BE2C (cell line): Measurements from ENCODE around the gene COL11A2.

Experiments
- DNase-seq: peaks from one replicate; pipeline ENCODE4 v3.0.0-alpha.2; 2020
- H3K27me3 ChIP-seq: fragments of 250-450 bp; sonication (Bioruptor Pico); 2 replicates; pipeline ENCODE4 v1.5.1; 2020; ENCODE audit warnings: mild to moderate bottlenecking
- H3K36me3 ChIP-seq: fragments of 250-450 bp; sonication (Bioruptor Pico); 2 replicates; pipeline ENCODE4 v1.5.1; 2020; ENCODE audit warnings: mild to moderate bottlenecking
- H3K4me1 ChIP-seq: fragments of 250-450 bp; sonication (Bioruptor Pico); 2 replicates; pipeline ENCODE4 v1.5.1; 2020
- H3K4me3 ChIP-seq: 2 replicates; pipeline ENCODE4 v1.5.1; 2011; ENCODE audit warnings: low read depth, low read length
- H3K9me3 ChIP-seq: fragments of 250-450 bp; sonication (Bioruptor Pico); 2 replicates; pipeline ENCODE4 v1.5.1; 2020
- TF ChIP-seq, protein P1 (sequence below): IDR thresholded peaks from 2 replicates; pipeline ENCODE4 v1.5.1; 2012; ENCODE audit warnings: mild to moderate bottlenecking, low read depth, low read length

Gene COL11A2

DNA sequence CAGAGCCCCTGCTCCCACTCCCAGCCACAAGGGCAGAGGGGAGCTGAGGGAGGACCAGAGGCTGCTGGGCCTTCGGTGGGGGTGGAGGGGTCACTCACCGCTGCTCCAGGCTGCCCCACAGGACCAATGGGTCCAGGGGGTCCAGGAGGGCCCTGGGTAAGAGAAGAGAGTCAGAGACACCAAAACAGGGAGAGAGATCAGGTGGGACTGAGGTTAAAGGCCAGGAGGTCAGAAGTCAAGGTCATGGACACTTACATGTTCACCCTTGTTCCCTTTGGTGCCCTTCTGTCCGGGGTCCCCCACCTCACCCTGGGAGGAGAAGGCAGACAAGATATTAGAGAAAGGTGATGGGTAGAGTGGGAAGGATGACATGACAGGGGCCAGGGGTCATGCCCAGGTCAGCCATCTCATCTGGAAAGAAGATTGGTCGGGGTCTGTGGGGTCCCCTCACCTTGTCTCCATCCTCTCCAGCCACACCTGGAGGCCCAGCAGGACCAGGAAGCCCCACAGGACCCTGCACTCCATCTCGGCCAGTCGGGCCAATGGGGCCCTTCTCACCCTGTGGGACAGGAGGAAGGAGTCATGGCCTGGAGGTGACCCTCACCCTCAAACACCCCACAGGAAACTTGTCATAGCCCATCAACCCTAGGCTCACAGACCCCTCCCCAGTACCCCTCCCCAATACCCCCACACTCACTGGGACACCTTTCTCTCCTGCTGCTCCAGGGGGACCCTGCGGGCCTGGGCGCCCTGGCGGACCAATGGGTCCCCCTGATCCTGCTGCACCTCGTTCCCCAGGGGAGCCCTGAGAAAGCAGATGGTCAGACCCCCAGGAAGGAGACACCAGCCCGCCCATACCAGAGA, 21.0 kb downstream of the COL11A2 start:
- no peak for DNase-seq
- Histone ChIP-seq H3K9me3 (no peaks in the 10 kb centered on the region), H3K27me3 (no peaks in the 10 kb centered on the region), H3K4me1 (peaks cover 3% of the 10 kb centered on the region; the same call in 1 of the 2 replicates), H3K4me3 (no peak overlapping the region), H3K36me3 (no peaks in the 10 kb centered on the region)
- TF ChIP-seq, protein P1, sequence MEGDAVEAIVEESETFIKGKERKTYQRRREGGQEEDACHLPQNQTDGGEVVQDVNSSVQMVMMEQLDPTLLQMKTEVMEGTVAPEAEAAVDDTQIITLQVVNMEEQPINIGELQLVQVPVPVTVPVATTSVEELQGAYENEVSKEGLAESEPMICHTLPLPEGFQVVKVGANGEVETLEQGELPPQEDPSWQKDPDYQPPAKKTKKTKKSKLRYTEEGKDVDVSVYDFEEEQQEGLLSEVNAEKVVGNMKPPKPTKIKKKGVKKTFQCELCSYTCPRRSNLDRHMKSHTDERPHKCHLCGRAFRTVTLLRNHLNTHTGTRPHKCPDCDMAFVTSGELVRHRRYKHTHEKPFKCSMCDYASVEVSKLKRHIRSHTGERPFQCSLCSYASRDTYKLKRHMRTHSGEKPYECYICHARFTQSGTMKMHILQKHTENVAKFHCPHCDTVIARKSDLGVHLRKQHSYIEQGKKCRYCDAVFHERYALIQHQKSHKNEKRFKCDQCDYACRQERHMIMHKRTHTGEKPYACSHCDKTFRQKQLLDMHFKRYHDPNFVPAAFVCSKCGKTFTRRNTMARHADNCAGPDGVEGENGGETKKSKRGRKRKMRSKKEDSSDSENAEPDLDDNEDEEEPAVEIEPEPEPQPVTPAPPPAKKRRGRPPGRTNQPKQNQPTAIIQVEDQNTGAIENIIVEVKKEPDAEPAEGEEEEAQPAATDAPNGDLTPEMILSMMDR = no peak

DNA sequence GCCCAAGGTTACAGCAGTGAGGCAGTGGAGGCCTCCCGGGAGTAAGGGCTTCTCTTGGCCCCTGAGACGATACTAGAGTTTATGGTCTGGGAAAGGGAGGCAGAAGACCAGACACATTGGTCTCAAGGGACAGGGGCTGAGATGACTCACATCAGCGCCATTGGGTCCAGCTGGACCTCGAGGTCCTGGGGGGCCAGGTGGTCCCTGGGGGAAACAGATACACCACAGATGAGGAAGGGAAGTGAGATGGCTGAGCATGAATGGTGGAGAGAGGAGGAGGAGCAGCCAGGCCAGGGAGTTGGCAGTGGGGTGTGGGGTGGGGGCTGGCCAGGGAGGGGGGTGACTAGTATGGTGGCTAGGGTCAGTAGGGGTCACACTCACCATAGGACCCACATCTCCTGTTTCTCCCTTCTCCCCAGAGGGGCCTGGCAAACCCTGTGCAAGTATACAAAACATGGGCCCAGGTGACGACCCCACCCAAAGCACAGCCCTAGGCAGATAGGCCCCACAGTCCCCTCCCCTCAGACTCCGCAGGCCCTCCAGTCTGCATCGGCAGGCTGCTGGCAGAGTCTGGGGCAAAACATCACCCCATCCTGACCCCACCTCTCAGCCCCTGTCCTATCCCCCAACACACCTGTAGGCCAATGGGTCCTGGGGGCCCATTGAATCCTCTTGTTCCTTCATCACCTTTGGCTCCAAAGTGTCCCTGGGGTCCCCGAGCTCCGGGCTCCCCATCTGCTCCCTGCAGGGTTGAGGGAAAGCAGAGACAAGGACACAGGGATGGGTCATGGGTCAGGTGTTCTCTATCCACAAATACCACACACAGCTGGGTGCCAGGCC, 21.9 kb downstream of the COL11A2 start:
- Histone ChIP-seq H3K4me1 (peaks cover 3% of the 10 kb centered on the region; the same call in 1 of the 2 replicates), H3K27me3 (no peaks in the 10 kb centered on the region), H3K9me3 (no peaks in the 10 kb centered on the region), H3K4me3 (no peak overlapping the region), H3K36me3 (no peaks in the 10 kb centered on the region)
- TF ChIP-seq, protein P1 = no peak
- peak; percentile 27 for DNase-seq

DNA sequence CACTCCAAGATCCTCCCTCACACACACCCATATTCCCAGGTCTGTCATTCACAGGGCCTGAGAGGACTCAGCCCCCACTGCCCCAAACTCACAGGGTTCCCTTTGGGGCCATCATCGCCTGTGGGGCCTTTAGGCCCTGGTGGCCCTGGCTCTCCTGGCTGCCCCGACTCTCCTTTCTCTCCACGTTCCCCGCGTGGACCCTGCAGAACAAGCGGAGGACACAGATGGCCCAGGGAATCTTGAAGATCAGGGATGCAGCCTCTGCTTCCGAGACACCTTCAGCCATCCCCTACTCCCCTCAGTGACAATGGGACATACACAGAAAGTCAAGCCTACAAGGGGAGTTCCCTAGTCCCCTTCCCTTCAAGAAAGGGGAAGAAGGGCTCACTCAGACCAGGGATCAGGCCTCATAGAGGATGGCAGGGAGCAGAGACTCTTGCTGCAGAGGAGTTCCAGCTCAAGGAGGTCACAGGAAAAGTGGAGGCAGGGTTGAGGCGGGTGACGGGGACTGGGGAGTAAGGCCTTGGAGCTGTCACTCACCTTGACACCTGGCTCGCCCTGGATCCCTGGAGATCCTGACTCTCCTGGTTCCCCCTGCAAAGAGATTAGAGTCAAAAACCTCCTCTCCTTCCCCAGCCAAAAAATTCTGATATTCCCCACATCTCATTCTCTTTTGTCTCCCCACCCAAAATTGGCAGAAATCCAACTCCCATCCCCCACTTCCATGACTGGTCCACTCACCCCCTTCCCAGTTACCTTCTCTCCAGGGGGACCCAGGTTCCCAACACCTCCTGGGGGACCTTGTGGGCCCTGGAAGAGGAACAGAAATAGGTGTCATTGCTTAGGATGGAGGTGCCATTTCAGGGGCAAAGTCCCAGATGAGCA, 22.7 kb downstream of the COL11A2 start:
- no peak for DNase-seq
- TF ChIP-seq, protein P1 = no peak
- Histone ChIP-seq H3K4me1 (peaks cover 3% of the 10 kb centered on the region; the same call in 1 of the 2 replicates), H3K4me3 (no peak overlapping the region), H3K27me3 (no peaks in the 10 kb centered on the region), H3K36me3 (no peaks in the 10 kb centered on the region), H3K9me3 (no peaks in the 10 kb centered on the region)

DNA sequence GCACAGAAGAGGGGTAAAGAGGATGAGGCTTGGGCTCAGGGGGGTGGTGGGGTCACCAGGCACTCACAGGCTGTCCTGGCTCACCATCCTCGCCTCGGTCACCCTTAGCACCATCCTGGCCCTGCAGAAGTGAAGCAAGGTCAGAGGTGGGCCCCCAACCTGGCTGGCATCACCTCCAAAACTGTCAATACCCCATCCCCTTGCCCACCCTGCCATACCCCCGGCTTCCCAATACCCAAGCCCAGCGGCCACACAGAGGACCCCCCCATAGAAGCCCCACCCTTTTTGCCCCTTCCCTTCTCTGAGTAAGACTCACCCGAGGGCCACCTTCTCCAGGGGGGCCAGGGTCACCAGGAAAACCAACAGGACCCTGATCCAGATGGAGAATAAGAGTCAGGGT, 23.6 kb downstream of the COL11A2 start:
- no peaks in the 10 kb centered on the region for H3K27me3 ChIP-seq
- no peak for DNase-seq
- H3K4me3 ChIP-seq = no peak overlapping the region
- no peaks in the 10 kb centered on the region for H3K36me3 ChIP-seq
- H3K9me3 ChIP-seq = no peaks in the 10 kb centered on the region
- H3K4me1 ChIP-seq = peaks cover 3% of the 10 kb centered on the region; the same call in 1 of the 2 replicates
- TF ChIP-seq, protein P1 = no peak

DNA sequence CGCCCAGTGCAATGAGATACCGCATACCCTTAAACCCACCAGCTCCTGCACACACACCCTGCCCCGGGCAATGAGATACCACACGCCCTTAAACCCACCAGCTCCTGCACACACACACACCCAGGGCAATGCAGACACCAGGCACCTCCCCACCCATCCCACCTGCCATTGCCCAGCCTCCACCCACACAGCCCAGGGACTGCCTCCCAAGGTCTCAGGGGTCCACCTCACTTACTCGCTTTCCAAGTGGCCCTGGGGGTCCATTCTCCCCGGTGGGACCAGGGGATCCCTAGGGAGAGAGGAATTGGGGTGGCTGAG, 24.0 kb downstream of the COL11A2 start:
- no peaks in the 10 kb centered on the region for H3K36me3 ChIP-seq
- H3K4me1 ChIP-seq = peaks cover 3% of the 10 kb centered on the region; the same call in 1 of the 2 replicates
- no peaks in the 10 kb centered on the region for H3K27me3 ChIP-seq
- DNase-seq = no peak
- no peak overlapping the region for H3K4me3 ChIP-seq
- no peaks in the 10 kb centered on the region for H3K9me3 ChIP-seq
- TF ChIP-seq, protein P1 = no peak
